ENCODE measurements around the gene EIF2B2. TPM values are rescaled to one million over a fixed set of nuclear protein-coding genes. Genes with fewer than 3 reads are reported as not detected.

EIF2B2 gene
- total and polyA plus RNA-seq, 7 donors: 44.5 to 91.9 (median 64.4) TPM

DNA sequence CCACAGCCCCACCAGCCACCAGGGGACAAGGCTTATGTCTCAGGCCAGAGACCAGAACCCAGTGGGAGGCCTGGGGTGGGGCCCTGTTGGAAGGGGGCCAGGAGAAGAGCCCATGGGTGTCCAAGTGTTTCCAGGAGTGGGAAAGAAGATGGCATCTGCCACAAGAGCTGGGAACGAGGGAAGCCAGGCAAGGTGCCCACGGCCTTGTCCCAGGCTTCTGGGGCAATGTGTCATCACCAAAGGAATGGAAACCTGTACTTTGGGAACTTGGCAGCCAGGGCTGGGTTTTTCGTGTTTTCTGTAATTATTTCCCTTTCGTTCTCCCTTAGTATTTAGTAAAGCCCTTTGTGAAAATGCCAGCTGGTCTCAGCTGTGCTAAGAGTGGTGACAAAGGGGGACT lies 42.0 kb upstream of the EIF2B2 start:
- TF ChIP-seq, protein P1, sequence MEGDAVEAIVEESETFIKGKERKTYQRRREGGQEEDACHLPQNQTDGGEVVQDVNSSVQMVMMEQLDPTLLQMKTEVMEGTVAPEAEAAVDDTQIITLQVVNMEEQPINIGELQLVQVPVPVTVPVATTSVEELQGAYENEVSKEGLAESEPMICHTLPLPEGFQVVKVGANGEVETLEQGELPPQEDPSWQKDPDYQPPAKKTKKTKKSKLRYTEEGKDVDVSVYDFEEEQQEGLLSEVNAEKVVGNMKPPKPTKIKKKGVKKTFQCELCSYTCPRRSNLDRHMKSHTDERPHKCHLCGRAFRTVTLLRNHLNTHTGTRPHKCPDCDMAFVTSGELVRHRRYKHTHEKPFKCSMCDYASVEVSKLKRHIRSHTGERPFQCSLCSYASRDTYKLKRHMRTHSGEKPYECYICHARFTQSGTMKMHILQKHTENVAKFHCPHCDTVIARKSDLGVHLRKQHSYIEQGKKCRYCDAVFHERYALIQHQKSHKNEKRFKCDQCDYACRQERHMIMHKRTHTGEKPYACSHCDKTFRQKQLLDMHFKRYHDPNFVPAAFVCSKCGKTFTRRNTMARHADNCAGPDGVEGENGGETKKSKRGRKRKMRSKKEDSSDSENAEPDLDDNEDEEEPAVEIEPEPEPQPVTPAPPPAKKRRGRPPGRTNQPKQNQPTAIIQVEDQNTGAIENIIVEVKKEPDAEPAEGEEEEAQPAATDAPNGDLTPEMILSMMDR (IDR thresholded peaks at IDR 0.05): no peak
- ATAC-seq: no peak
- no peaks in the 10 kb centered on the region for H3K36me3 ChIP-seq (ENCODE audit: insufficient read depth in 1 of 2, low read depth in 1 of 2)
- H3K4me1 ChIP-seq: peaks cover 11% of the 10 kb centered on the region
- no peak overlapping the region for H3K27ac ChIP-seq
- no peak overlapping the region for H3K4me3 ChIP-seq
- 60 to 72% (median 68%) methylated on average over 4 of the region's 4 CpGs for WGBS, 3 donors
- intact Hi-C loops (cut with DNase I): no loop called here
- H3K27me3 ChIP-seq (ENCODE audit: insufficient read depth in 3 of 3, low read length in 2 of 3): no peaks in the 10 kb centered on the region
- H3K9me3 ChIP-seq: no peaks in the 10 kb centered on the region
- DNase-seq: peak in 1 of 2 donors; percentile 35

DNA sequence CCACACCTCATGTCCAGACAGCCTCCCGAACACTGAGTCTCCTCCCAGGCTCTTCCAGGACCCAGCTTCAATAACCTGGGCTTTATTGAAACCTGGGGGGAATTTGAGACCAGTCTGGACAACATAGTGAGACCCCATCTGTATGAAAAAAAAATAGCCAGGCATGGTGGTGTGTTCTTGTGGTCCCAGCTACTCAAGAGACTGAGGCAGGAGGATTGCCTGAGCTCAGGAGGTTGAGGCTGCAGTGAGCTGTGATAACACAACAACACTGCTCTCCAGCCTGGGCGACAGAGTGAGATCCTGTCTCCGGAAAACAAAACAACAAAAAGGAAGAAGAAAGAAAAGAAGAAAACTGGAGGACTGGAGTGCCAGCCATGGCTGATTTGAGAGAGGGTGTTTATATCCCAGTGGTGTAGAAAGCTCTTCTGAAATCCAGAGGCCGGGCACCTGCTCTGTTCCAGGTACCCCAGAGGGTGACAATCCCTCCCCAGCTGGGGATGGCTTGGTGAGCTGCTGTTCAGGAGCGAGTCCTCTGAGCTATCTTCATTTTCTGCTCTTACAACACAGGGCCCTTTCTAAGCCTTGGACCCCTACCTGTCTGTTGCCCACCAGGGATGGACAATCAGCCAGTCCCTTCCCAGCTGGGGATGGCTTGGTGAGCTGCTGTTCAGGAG lies 41.3 kb upstream of the EIF2B2 start:
- Histone ChIP-seq H3K4me1 (peaks cover 11% of the 10 kb centered on the region), H3K36me3 (ENCODE audit: insufficient read depth in 1 of 2, low read depth in 1 of 2) (no peaks in the 10 kb centered on the region), H3K27ac (no peak overlapping the region), H3K9me3 (no peaks in the 10 kb centered on the region), H3K4me3 (no peak overlapping the region), H3K27me3 (ENCODE audit: insufficient read depth in 3 of 3, low read length in 2 of 3) (no peaks in the 10 kb centered on the region)
- DNase-seq (no peak), ATAC-seq (no peak)
- intact Hi-C loops (cut with DNase I): no loop called here
- TF ChIP-seq, protein P1 (IDR thresholded peaks at IDR 0.05): no peak
- 78 to 86% (median 79%) methylated on average over 5 of the region's 5 CpGs for WGBS, 3 donors

DNA sequence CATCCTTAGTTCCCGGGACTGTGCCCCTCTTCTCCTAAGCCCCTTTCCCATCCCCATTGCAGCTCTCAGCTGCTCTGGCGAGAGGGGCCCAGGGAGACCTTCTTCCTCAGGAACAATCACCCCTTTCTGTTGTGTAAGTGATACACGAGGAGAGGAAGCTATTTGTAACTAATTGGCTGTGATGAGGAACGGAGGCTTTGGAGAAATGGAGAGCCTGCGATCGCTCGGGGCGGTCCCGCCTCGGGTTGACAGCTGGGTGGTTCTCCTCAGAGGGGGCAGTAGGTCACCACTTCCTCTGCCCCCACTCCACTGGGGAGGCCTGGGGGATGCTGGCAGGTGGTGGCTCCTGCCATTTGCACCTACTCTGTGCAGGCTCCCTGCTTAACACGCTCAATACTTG lies 40.7 kb upstream of the EIF2B2 start:
- intact Hi-C loops (cut with DNase I): no loop called here
- WGBS, 3 donors: 71 to 75% (median 72%) methylated on average over 11 of the region's 11 CpGs
- no peak for DNase-seq
- TF ChIP-seq, protein P1 (IDR thresholded peaks at IDR 0.05): no peak
- Histone ChIP-seq H3K9me3 (no peaks in the 10 kb centered on the region), H3K4me3 (no peak overlapping the region), H3K27me3 (ENCODE audit: insufficient read depth in 3 of 3, low read length in 2 of 3) (no peaks in the 10 kb centered on the region), H3K27ac (no peak overlapping the region), H3K36me3 (ENCODE audit: insufficient read depth in 1 of 2, low read depth in 1 of 2) (no peaks in the 10 kb centered on the region), H3K4me1 (peaks cover 11% of the 10 kb centered on the region)
- ATAC-seq: no peak

DNA sequence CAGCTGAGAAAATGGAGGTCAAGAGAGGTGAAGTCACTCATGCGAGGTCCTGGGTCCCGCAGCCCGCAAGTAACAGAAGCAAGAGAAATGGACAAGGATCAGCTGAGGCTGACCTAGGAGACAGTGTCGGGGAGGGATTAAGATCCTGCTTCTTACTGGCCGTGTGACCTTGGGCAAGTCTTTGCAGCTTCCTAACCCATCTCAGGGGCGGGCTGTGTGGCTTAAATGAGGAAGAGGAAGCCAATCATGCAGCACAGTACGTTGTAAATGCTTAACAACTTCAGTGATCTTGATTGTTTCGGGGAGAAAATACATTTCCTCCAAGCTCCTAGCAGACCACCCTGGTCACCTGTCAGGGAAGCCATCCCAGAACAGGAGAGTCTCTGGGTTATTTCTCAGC lies 40.2 kb upstream of the EIF2B2 start:
- no peak overlapping the region for H3K4me3 ChIP-seq
- TF ChIP-seq, protein P1 (IDR thresholded peaks at IDR 0.05): no peak
- ATAC-seq (no peak), DNase-seq (no peak)
- no peaks in the 10 kb centered on the region for H3K9me3 ChIP-seq
- H3K4me1 ChIP-seq: peaks cover 11% of the 10 kb centered on the region
- WGBS, 3 donors: 84 to 92% (median 88%) methylated on average over 8 of the region's 8 CpGs
- H3K27ac ChIP-seq: no peak overlapping the region
- no peaks in the 10 kb centered on the region for H3K36me3 ChIP-seq (ENCODE audit: insufficient read depth in 1 of 2, low read depth in 1 of 2)
- intact Hi-C loops (cut with DNase I): no loop called here
- H3K27me3 ChIP-seq (ENCODE audit: insufficient read depth in 3 of 3, low read length in 2 of 3): no peaks in the 10 kb centered on the region

DNA sequence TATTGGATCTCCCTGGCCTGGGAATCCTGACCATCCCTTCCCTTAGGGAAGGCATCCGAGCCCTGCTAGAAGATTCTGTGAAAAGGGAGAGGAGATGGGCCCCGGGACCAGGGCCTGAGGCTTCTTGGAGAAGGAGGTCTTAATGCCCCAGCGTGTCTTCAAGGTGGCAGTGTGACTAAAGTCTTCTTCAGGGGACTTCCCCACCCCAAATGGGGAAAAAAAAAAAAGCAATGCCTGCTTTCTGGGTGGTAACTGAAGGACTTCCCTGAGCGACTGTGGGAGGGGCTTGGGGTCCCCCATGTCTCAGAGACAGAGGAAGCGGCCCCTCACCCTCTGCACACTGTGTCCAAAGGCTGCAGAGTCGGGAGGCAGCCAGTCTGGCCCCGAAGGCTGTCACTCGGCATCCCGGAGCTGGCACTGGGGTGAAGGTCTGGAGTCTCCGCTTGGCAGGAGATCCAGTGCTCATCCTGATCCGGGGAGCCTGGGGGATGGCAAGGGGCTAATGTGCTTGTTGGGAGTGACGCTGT lies 39.5 kb upstream of the EIF2B2 start:
- Histone ChIP-seq H3K9me3 (no peaks in the 10 kb centered on the region), H3K27ac (peak overlapping the region; percentile 61), H3K36me3 (ENCODE audit: insufficient read depth in 1 of 2, low read depth in 1 of 2) (no peaks in the 10 kb centered on the region), H3K4me1 (peaks cover 11% of the 10 kb centered on the region), H3K4me3 (no peak overlapping the region), H3K27me3 (ENCODE audit: insufficient read depth in 3 of 3, low read length in 2 of 3) (no peaks in the 10 kb centered on the region)
- intact Hi-C loops (cut with DNase I): no loop called here
- TF ChIP-seq, protein P1 (IDR thresholded peaks at IDR 0.05): no peak
- 30 to 40% (median 34%) methylated on average over 12 of the region's 12 CpGs for WGBS, 3 donors
- ATAC-seq (peak in 1 of 4 donors; percentile 35), DNase-seq (no peak)

Data from psoas muscle (tissue), 8 donors.